Measurements from ENCODE around the gene JMJD8.
A peak's percentile ranks its signal among the peaks of the same experiment; 100 is the strongest.

The JMJD8 gene

DNA sequence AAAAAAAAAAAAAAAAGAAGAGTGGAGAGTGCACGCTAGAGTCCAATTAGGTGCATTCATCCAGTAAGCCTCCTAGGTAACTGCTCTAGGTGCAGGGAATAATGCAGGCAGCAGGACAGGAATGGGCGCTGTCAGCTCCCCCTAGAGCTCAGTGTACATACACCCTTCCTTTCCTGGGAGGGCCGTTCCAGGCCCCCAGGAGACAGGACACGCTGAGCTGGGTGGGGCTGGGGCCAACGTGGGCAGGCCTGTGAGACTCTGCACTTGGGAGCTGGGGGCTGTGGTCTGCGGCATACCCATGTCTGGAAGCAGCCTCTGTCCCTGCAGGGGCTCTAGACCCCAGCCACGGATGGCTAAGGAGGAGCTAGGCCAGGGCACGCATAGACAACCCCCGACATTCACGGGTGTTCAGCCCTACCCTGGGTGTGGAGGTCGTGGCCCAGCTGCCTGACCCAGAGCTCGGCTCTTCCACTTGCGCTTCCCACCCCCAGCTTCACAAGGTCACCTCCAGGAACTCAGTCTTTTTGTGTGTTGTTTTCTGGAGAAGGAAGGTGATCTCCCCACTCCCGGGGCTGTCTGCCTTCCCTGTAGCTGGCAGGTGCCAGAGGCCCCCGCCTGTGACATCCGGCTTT, 35.8 kb upstream of the JMJD8 start:
- no peak overlapping the region for H3K27ac ChIP-seq

DNA sequence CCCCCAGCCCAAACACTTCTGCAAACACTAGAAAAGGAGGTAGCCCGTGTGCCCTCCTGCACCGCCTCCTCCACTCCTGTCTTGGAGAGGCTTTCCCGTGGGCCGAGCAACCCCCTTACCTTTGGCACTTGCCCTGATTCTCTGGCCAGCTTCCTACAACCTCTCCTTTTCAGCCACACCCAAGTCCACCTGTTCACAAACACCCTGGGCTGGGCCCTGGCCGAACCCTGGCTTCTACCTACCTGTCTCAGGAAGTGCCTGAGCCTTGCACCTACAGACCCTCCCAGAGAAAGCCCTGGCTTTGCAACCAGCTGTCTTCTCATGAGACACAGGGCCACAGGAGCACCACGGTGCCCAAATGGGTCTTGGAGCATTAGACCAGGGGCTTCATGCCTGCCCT, 34.8 kb upstream of the JMJD8 start:
- H3K36me3 ChIP-seq (replicated peaks), result peaks cover 4% of the 10 kb centered on the region
- in situ Hi-C loops (cut with HindIII; ENCODE audit: low pct_ligation_motif_present, low sequenced_read_pairs), result loop anchor here (25.0 kb wide), 1 partner anchor 268 kb away; the partner anchor contains the start of gene SOX8
- H3K4me3 ChIP-seq (ENCODE audit: low read depth, low read length), result no peak overlapping the region
- no peak for DNase-seq
- H3K27me3 ChIP-seq (replicated peaks), result no peaks in the 10 kb centered on the region
- TF ChIP-seq, protein P1, sequence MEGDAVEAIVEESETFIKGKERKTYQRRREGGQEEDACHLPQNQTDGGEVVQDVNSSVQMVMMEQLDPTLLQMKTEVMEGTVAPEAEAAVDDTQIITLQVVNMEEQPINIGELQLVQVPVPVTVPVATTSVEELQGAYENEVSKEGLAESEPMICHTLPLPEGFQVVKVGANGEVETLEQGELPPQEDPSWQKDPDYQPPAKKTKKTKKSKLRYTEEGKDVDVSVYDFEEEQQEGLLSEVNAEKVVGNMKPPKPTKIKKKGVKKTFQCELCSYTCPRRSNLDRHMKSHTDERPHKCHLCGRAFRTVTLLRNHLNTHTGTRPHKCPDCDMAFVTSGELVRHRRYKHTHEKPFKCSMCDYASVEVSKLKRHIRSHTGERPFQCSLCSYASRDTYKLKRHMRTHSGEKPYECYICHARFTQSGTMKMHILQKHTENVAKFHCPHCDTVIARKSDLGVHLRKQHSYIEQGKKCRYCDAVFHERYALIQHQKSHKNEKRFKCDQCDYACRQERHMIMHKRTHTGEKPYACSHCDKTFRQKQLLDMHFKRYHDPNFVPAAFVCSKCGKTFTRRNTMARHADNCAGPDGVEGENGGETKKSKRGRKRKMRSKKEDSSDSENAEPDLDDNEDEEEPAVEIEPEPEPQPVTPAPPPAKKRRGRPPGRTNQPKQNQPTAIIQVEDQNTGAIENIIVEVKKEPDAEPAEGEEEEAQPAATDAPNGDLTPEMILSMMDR (IDR thresholded peaks at IDR 0.05; ENCODE audit: low read depth, low read length, missing control alignments), result no peak
- H3K27ac ChIP-seq, result no peak overlapping the region

More for the DNA sequence above, 35.8 kb upstream of the JMJD8 start:
- TF ChIP-seq, protein P1 (IDR thresholded peaks at IDR 0.05; ENCODE audit: low read depth, low read length, missing control alignments), result peak; percentile 56
- in situ Hi-C loops (cut with HindIII; ENCODE audit: low pct_ligation_motif_present, low sequenced_read_pairs), result loop anchor here (25.0 kb wide), 1 partner anchor 267 kb away; the partner anchor contains the start of gene SOX8
- no peaks in the 10 kb centered on the region for H3K27me3 ChIP-seq (replicated peaks)
- H3K36me3 ChIP-seq (replicated peaks), result peaks cover 4% of the 10 kb centered on the region
- H3K4me3 ChIP-seq (ENCODE audit: low read depth, low read length), result peak overlapping the region; percentile 65
- DNase-seq, result no peak

DNA sequence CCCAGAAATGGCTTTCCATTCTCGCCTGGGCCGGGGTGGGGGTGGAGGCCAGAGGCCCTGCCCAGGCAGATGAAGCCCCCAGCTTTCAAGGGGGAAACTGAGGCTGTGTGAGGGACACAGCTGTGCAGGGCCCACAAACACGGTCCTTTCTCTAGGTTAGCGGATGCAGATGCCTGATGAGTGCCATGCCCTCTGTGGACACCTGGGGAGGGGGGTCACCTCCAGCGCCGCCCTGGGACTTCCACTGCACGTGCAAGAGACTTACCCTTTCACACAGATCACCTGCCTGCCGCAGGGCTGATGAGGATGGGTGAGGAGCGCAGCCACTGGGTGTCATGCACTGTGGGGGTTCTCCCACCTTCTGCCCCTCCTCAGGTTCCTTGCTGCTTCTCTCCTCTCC, 34.3 kb upstream of the JMJD8 start:
- no peaks in the 10 kb centered on the region for H3K27me3 ChIP-seq (replicated peaks)
- H3K36me3 ChIP-seq (replicated peaks), result peaks cover 4% of the 10 kb centered on the region
- in situ Hi-C loops (cut with HindIII; ENCODE audit: low pct_ligation_motif_present, low sequenced_read_pairs), result loop anchor here (25.0 kb wide), 1 partner anchor 269 kb away; the partner anchor contains the start of gene SOX8
- TF ChIP-seq, protein P1 (IDR thresholded peaks at IDR 0.05; ENCODE audit: low read depth, low read length, missing control alignments), result no peak
- H3K27ac ChIP-seq, result no peak overlapping the region
- DNase-seq, result no peak
- H3K4me3 ChIP-seq (ENCODE audit: low read depth, low read length), result no peak overlapping the region

DNA sequence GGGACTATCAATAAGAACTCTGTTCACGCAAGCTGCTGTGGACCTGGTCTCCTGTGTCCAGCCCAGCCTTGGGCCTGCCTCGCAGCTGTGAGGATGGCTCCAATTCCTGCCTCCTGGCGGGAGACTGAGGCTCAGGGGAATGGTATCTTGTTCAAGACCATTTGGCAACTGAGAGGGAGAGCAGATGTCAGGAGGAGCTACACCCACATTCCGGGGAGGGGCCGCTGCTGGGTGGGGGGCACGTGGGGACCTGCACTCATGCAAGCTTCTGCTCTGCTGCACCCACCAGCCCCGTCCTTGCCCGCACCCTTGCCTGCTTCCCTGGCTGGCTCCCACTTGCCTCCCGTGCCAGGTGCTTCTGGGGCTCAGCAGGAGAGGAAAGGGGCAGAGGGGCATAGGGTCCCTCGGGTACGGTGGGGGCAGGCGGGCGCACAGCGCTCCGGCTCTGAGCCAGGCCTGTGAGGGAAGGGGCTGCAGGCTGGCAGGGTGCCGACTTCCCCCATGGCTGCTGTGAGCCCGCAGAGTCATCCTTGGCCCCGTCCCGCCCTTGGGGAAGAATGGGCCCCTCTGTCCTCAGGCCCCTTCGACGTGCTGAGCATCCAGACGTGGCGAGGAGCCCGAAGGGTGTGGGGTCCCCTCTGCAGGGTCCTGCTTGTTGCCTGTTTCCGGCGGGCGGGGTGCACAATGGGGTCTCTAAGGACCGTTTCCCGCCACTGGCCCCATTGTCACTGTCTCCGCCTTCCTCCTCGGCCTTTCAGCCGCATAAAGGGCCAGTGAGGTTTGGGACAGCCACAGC, 33.5 kb upstream of the JMJD8 start:
- DNase-seq, result no peak
- no peak overlapping the region for H3K4me3 ChIP-seq (ENCODE audit: low read depth, low read length)
- TF ChIP-seq, protein P1 (IDR thresholded peaks at IDR 0.05; ENCODE audit: low read depth, low read length, missing control alignments), result no peak
- in situ Hi-C loops (cut with HindIII; ENCODE audit: low pct_ligation_motif_present, low sequenced_read_pairs), result loop anchor here (25.0 kb wide), 1 partner anchor 270 kb away; the partner anchor contains the start of gene SOX8
- H3K27me3 ChIP-seq (replicated peaks), result no peaks in the 10 kb centered on the region
- H3K36me3 ChIP-seq (replicated peaks), result peaks cover 2% of the 10 kb centered on the region
- no peak overlapping the region for H3K27ac ChIP-seq

DNA sequence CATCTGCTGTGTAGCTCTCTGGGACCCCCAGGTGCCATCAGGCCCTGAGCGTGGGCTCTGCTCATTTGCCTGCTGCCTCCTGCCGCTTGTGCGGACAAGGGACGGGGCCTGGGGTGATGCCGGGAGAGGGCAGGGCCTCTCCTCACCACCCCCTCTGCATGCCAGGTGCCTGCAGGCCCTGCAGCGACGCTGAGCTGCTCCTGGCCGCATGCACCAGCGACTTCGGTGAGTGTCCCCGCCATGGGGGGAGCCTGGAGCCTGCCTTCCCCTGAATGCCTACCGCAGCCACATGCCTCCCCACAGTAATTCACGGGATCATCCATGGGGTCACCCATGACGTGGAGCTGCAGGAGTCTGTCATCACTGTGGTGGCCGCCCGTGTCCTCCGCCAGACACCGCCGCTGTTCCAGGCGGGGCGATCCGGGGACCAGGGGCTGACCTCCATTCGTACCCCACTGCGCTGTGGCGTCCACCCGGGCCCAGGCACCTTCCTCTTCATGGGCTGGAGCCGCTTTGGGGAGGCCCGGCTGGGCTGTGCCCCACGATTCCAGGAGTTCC, 32.7 kb upstream of the JMJD8 start:
- TF ChIP-seq, protein P1 (IDR thresholded peaks at IDR 0.05; ENCODE audit: low read depth, low read length, missing control alignments), result no peak
- Histone ChIP-seq H3K4me3 (ENCODE audit: low read depth, low read length) (peak overlapping the region; percentile 55), H3K27ac (no peak overlapping the region), H3K36me3 (replicated peaks) (peaks cover 2% of the 10 kb centered on the region), H3K27me3 (replicated peaks) (no peaks in the 10 kb centered on the region)
- in situ Hi-C loops (cut with HindIII; ENCODE audit: low pct_ligation_motif_present, low sequenced_read_pairs), result loop anchor here (25.0 kb wide), 1 partner anchor 270 kb away; the partner anchor contains the start of gene SOX8
- no peak for DNase-seq
